Stimulated activated CD4-positive, alpha-beta T cell treated with anti-CD3 and anti-CD28 coated beads, TNF-alpha, amount 100 ng/mL, for 48 hours (primary cell): Measurements from ENCODE around the gene PYGB.
A peak's percentile ranks its signal among the peaks of the same experiment; 100 is the strongest.

Experiments
- DNase-seq, 3 donors: peaks; one replicate each; pipeline ENCODE4 v3.0.0-alpha.2; 2020; ENCODE audit warnings: low read depth in 3 of 3

The PYGB gene

GRCh38 chr20:25283221-25283951, 35.5 kb downstream of the PYGB start:
- DNase-seq = no peak

GRCh38 chr20:25284131-25284601, 36.3 kb downstream of the PYGB start:
- no peak for DNase-seq

- DNase-seq = no peak
Measured at GRCh38 chr20:25285091-25285647, 37.3 kb downstream of the PYGB start.

- DNase-seq = no peak
Measured at GRCh38 chr20:25285856-25286798, 38.2 kb downstream of the PYGB start.

GRCh38 chr20:25286917-25287316, 39.0 kb downstream of the PYGB start:
- DNase-seq = no peak

- no peak for DNase-seq
Measured at GRCh38 chr20:25287631-25288290, 39.9 kb downstream of the PYGB start.

- no peak for DNase-seq
Measured at GRCh38 chr20:25288291-25289181, 40.7 kb downstream of the PYGB start.

- no peak for DNase-seq
Measured at GRCh38 chr20:25289886-25290597, 42.2 kb downstream of the PYGB start.

GRCh38 chr20:25290646-25291431, 43.0 kb downstream of the PYGB start:
- no peak for DNase-seq

- no peak for DNase-seq
Measured at GRCh38 chr20:25291432-25292133, 43.7 kb downstream of the PYGB start.

- no peak for DNase-seq
Measured at GRCh38 chr20:25292176-25292891, 44.4 kb downstream of the PYGB start.

- DNase-seq = no peak
Measured at GRCh38 chr20:25293507-25293906, 45.6 kb downstream of the PYGB start.

GRCh38 chr20:25293910-25294458, 46.1 kb downstream of the PYGB start:
- DNase-seq = no peak

GRCh38 chr20:25294459-25295385, 46.8 kb downstream of the PYGB start:
- DNase-seq = peak; percentile 34 to 47 (median 34)

GRCh38 chr20:25295386-25296093, 47.7 kb downstream of the PYGB start:
- DNase-seq = no peak
